Measurements from ENCODE around the gene YAF2. TPM values are rescaled to one million over a fixed set of nuclear protein-coding genes. Genes with fewer than 3 reads are reported as not detected.

Gene YAF2
- total RNA-seq, 2 donors from 2014 or later = 38.9 to 43.9 TPM

DNA sequence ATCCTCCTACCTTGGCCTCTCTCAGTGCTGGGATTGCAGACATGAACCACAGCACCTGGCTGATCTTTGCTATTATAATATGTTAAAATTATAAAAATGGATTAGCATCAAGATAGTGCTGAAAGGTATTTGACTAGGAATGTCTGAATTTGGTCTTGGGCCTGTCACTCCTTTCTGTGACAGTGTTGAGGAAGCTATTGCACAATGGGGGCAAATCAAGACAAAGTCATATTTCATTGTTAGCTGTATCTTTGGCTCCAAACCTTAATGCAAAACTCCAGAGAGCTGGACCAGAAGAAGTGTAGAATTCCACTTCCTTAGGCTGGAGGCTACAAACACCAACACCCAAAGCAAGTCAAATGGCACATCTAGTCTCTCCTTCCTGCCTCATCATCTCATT lies 45.7 kb upstream of the YAF2 start:
- no peak for DNase-seq (ENCODE audit: low spot score)
- no peak for ATAC-seq (ENCODE audit: insufficient number of reproducible peaks, low FRiP score, low read depth)
- no peaks in the 10 kb centered on the region for H3K27me3 ChIP-seq (replicated peaks; ENCODE audit: insufficient read depth)
- no peak overlapping the region for H3K4me3 ChIP-seq
- no peaks in the 10 kb centered on the region for H3K4me1 ChIP-seq (ENCODE audit: control insufficient read depth in 1 of 2, low read depth in 2 of 2)
- H3K36me3 ChIP-seq = no peaks in the 10 kb centered on the region
- no peaks in the 10 kb centered on the region for H3K9me3 ChIP-seq
- H3K27ac ChIP-seq = no peak overlapping the region
- no peak for TF ChIP-seq CTCF (IDR thresholded peaks at IDR 0.05)

DNA sequence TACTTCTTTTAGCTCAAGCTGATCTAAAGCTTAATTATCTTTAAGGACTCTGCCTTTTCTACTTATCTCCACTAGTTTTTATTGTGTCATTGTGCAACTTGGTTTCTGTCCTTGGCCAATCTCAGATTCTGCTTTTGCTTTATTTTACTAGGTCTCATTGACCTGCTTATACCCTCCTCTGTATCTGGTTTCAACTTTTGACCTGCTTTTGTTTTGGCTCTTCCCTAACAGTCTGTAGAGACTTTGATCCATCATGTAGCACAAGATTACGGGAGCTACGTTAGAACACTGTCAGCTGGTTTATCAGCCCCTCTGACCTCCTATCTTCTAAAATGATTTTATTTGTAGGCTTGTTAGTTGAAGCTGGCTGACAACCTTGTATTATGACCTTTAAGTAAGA lies 44.2 kb upstream of the YAF2 start:
- no peak for DNase-seq (ENCODE audit: low spot score)

GRCh38 chr12:42281844-42282243 lies 43.8 kb upstream of the YAF2 start:
- no peaks in the 10 kb centered on the region for H3K27me3 ChIP-seq (replicated peaks; ENCODE audit: insufficient read depth)
- DNase-seq (ENCODE audit: low spot score) (no peak), ATAC-seq (ENCODE audit: insufficient number of reproducible peaks, low FRiP score, low read depth) (no peak)
- H3K9me3 ChIP-seq = no peaks in the 10 kb centered on the region
- H3K27ac ChIP-seq = no peak overlapping the region
- H3K4me1 ChIP-seq (ENCODE audit: control insufficient read depth in 1 of 2, low read depth in 2 of 2) = no peaks in the 10 kb centered on the region
- TF ChIP-seq CTCF (IDR thresholded peaks at IDR 0.05) = no peak
- no peaks in the 10 kb centered on the region for H3K36me3 ChIP-seq
- H3K4me3 ChIP-seq = no peak overlapping the region

More for the DNA sequence above, 44.2 kb upstream of the YAF2 start:
- H3K27me3 ChIP-seq (replicated peaks; ENCODE audit: insufficient read depth) = no peaks in the 10 kb centered on the region
- H3K4me1 ChIP-seq (ENCODE audit: control insufficient read depth in 1 of 2, low read depth in 2 of 2) = no peaks in the 10 kb centered on the region
- no peaks in the 10 kb centered on the region for H3K9me3 ChIP-seq
- ATAC-seq (ENCODE audit: insufficient number of reproducible peaks, low FRiP score, low read depth) = no peak
- no peak overlapping the region for H3K4me3 ChIP-seq
- no peaks in the 10 kb centered on the region for H3K36me3 ChIP-seq
- TF ChIP-seq CTCF (IDR thresholded peaks at IDR 0.05) = no peak
- no peak overlapping the region for H3K27ac ChIP-seq

DNA sequence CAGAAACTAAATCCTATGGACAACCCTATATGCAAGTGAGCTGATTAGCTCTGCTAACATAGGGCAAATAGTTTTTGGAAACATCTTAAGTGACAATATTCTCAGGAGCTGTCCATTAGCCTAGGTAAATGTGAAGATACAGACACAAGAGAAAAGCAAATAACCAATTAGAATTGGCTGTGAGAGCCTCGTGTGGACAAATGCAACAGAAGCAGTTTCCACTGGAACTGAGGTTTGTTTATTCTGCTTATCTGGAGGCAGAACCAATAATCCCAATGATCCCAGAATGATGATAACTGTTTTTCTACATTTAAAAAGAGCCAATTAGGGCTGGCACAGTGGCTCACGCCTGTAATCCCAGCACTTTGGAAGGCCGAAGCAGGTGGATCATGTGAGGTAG lies 43.2 kb upstream of the YAF2 start:
- Histone ChIP-seq H3K4me3 (no peak overlapping the region), H3K36me3 (no peaks in the 10 kb centered on the region), H3K27ac (no peak overlapping the region), H3K9me3 (no peaks in the 10 kb centered on the region), H3K27me3 (replicated peaks; ENCODE audit: insufficient read depth) (no peaks in the 10 kb centered on the region), H3K4me1 (ENCODE audit: control insufficient read depth in 1 of 2, low read depth in 2 of 2) (no peaks in the 10 kb centered on the region)
- no peak for ATAC-seq (ENCODE audit: insufficient number of reproducible peaks, low FRiP score, low read depth)
- DNase-seq (ENCODE audit: low spot score) = no peak
- no peak for TF ChIP-seq CTCF (IDR thresholded peaks at IDR 0.05)

- no peak for TF ChIP-seq CTCF (IDR thresholded peaks at IDR 0.05)
- ATAC-seq (ENCODE audit: insufficient number of reproducible peaks, low FRiP score, low read depth) (no peak), DNase-seq (ENCODE audit: low spot score) (no peak)
- no peaks in the 10 kb centered on the region for H3K36me3 ChIP-seq
- no peaks in the 10 kb centered on the region for H3K27me3 ChIP-seq (replicated peaks; ENCODE audit: insufficient read depth)
- no peak overlapping the region for H3K4me3 ChIP-seq
- no peaks in the 10 kb centered on the region for H3K9me3 ChIP-seq
- H3K4me1 ChIP-seq (ENCODE audit: control insufficient read depth in 1 of 2, low read depth in 2 of 2) = no peaks in the 10 kb centered on the region
- H3K27ac ChIP-seq = no peak overlapping the region
Measured at GRCh38 chr12:42278128-42278510, 40.1 kb upstream of the YAF2 start.

Measured in thoracic aorta (tissue), 2 donors.